GM12801 (cell line): ENCODE measurements around the gene PDE7B.

ENCODE experiments used
- CTCF ChIP-seq: IDR thresholded peaks from one replicate; pipeline ENCODE4 v1.5.1; 2011; ENCODE audit warnings: control low read depth; ENCODE audit not compliant: insufficient read length; ENCODE audit errors: extremely low read depth

The PDE7B gene

GRCh38 chr6:136210398-136211165 lies 359.1 kb downstream of the PDE7B start:
- no peak for TF ChIP-seq CTCF

GRCh38 chr6:136212608-136213007 lies 361.1 kb downstream of the PDE7B start:
- no peak for TF ChIP-seq CTCF

- no peak for TF ChIP-seq CTCF
Observed at GRCh38 chr6:136213012-136213539, 361.6 kb downstream of the PDE7B start.

- no peak for TF ChIP-seq CTCF
Observed at GRCh38 chr6:136213853-136214252, 362.4 kb downstream of the PDE7B start.

GRCh38 chr6:136216503-136217401 lies 365.3 kb downstream of the PDE7B start:
- no peak for TF ChIP-seq CTCF

- TF ChIP-seq CTCF, result no peak
Observed at GRCh38 chr6:136225496-136225895, 374.0 kb downstream of the PDE7B start.

- TF ChIP-seq CTCF, result peak; percentile 99
Observed at GRCh38 chr6:136226027-136226673, 374.6 kb downstream of the PDE7B start.
